AG20443 (cell line): Measurements from ENCODE around the gene FANCI.

Source experiments
- DNase-seq: peaks from one replicate; pipeline ENCODE4 v3.0.0; 2012; ENCODE audit warnings: low spot score, mixed read lengths

The FANCI gene

GRCh38 chr15:89307046-89307587 lies 63.3 kb downstream of the FANCI start:
- peak; percentile 48 for DNase-seq

GRCh38 chr15:89307791-89308190 lies 64.0 kb downstream of the FANCI start:
- DNase-seq = peak; percentile 53

GRCh38 chr15:89308236-89308635 lies 64.5 kb downstream of the FANCI start:
- no peak for DNase-seq

- no peak for DNase-seq
Observed at GRCh38 chr15:89309993-89310392, 66.2 kb downstream of the FANCI start.

DNA sequence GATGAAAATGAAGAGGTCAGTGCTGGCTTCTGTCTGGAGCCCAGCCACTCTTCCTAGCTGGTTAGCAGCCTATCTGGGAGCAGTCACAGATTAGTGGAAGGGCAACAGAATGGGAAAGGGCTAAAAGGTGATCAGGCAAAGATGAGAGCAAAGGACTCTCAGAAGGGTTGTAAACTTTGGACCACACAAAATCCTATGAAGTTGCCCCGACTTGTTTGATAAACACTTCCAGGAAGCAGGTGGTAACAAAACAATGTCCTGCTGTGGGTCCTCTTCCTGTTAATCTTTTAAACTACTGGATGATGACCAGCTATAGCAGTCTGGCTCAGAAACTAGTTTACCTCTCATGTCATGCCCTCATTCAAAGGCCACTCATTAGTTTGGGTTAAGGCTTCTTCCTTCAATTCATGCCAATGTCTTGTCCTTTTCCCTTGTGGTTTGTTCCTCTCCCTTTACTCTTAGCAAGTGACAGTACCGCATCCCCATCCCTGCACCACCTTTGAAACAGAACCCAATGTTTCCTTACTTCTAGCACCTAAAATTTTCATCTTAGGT lies 71.7 kb downstream of the FANCI start:
- DNase-seq = no peak

DNA sequence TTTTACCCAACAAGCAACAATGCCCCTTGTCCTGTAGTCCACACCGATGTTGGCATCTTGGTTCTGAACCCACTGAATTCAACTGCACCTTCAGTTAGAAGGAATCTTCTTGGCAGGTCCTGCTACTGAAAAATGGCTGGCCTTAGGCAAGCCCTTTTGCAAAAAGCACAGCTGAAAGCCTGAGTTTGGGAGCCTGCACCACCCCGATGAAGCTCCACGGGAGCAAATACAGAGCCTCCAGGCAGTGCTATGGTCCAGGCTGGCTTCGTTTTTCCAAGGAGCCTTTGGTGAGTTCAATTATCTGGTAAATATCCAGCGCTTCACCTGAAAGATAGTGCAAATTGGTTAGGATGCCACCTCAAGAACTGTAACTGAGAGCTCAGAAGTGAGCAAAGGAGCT lies 72.7 kb downstream of the FANCI start:
- no peak for DNase-seq

- DNase-seq = no peak
Observed at GRCh38 chr15:89317186-89317720, 73.5 kb downstream of the FANCI start.

DNA sequence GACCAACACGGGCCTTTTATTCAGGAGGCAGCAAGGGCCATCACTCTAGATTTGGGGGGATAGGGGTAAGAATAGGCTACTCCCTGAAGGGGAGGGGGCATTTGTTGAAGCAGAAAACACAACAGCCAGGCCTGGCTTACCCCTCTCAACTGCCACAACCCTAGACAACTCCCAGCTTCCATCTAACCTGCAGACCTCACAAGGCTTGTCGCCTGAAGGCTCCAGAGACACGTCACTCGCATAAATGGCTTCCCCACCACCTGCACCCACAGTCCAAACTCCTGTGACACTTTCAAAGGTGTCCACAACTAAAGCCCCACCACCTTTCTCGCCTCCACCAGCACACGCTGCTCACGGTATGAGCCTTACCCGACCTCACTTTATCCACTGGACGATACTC lies 75.9 kb downstream of the FANCI start:
- no peak for DNase-seq

- DNase-seq = no peak
Observed at GRCh38 chr15:89320200-89320599, 76.4 kb downstream of the FANCI start.

DNA sequence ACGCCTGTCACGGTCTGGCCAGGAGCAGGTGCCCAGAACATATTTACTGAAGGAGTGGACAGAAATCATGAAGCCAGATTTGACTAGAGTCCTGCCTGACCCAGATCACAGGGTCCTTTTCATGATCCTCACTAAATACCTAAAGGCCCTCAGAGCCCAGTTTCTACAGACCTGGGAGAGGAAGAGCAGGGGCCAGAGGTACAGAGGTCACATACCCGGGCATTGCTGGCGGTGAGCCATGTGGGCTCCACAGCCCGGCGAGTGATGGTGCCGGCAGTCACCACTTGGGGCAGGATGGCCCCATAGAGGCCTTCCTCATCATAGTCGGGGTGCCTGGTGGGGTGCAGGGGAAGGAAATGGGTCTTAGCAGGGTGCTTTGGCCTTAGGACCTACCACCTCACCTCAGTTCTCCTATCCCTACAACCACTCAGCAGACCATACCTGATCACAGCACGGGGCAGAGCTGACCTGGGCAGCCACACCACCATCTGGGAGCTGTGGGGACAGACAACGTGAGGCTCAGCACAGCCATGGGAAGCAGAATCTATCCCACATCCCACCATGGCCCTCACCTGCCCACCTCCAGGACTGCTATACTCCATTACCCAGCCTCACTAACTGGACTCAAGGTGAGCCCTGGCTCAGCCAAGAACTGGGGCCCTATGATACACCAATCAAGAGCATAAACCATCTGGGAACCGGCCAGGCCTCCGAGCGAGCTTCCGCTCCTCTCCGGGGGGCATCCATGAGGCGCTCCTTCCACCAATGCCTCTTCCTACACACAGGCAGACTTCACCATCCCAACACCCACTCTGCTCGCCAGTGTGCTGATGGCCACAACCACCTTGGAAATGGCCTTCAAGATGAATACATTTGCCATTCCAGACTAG lies 78.0 kb downstream of the FANCI start:
- DNase-seq = no peak

DNA sequence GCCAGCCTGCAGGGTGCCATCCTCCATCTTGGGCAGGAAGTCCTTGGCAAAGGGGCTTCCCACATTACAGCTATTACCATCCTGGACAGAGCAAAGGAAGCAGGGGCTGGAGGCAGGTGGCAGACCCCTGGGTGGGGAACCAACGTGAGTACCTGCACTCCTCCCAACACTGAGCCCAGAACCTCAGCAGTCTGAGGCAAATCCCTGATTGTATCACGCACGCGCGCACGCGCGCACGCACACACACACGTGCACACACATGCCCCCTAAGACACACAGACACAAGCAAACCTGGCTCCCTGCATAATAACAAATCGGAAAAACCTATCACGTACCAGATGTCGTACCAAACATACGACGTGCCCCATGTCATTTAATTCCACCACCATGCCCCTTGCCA lies 79.0 kb downstream of the FANCI start:
- DNase-seq = no peak

DNA sequence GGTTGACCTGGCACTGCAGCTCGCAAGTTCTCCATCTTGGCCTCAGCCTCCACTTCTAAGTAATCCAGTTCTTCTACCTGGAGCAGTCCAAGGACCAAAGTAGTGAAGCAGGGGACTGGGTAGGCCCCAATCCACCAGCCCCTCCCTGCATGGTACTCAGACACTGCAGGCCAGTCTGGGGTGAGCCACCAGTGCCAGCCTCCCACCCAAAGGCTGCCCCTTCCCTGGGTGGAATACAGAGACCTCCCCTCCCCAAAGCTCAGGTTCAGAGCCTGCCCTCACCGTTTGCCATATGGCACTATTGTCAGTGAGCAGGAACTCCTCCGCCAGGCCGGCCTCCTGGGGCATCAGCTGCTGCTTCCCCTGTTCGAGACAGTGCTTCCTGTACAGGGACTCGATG lies 80.0 kb downstream of the FANCI start:
- DNase-seq = no peak

DNA sequence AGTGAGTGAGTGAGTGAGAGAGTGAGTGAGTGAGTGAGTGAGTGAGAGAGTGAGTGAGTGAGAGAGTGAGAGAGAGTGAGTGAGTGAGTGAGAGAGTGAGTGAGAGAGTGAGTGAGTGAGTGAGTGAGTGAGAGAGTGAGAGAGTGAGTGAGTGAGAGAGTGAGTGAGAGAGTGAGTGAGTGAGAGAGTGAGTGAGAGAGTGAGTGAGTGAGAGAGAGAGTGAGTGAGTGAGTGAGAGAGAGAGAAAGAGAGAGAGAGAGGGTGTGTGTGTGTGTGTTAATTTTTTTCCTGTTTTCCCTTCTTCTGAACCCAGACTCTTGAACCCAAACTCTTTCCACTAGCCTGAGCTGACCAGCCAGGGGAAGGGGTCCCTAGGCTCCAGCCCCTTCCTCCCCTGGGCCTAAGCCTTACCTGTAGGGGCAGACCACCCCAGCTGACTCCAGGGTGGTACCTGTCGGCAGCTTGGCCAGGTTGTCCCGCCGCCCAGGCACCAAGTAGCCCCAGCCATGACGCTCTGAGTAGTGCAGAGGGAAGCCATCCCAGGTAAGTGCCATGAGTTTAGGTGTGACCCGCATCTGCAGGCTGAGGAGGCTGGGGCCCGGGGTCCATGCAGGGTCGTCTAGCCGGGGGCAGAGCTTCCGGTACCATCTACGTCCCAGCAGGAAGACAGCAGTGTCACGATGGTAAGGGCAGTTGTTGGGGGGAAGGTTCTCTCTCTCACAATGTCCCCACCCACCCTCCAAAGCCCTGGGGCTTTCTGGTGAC lies 81.4 kb downstream of the FANCI start:
- DNase-seq = no peak

DNA sequence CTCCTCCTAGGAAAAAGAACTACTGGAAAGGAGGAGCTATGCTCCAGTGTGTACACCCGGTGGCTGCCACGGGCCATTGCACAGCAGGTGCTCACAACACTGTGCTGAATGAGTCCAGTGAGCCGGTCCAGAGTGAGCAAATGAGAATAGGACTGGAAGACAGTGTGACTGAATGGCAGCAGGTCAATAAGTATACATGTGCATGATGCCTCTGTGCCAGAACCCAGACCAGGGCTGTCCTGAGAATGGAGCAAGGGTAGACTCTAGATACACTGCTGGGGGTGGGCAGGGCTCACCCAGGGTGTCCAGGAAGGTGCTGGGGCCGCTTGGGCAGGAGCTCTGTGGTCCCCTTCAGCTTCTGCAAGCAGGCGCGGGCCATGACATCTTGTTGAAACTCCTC lies 82.5 kb downstream of the FANCI start:
- DNase-seq = no peak

DNA sequence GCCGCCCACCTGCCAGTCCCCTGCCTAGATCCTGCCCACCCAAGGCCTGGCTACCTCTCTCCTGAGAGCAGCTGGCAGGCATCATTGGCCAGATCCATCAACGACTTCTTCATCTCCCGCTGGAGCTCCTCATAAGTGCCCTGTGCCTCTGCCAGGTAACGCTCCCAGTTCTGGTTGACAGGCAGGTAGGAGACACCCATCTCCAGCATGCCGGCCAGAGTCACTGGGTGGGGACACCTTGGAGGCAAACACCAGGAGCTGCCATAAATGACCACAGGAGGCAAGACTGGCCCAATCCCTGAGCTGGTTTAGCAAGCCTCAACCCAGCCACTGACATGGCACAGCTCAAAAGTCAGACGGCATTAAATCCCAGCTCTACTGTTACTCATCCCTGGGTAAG lies 83.3 kb downstream of the FANCI start:
- no peak for DNase-seq

- no peak for DNase-seq
Observed at GRCh38 chr15:89328398-89329254, 84.8 kb downstream of the FANCI start.

- no peak for DNase-seq
Observed at GRCh38 chr15:89329329-89330084, 85.7 kb downstream of the FANCI start.

GRCh38 chr15:89330119-89330518 lies 86.3 kb downstream of the FANCI start:
- DNase-seq = no peak

DNA sequence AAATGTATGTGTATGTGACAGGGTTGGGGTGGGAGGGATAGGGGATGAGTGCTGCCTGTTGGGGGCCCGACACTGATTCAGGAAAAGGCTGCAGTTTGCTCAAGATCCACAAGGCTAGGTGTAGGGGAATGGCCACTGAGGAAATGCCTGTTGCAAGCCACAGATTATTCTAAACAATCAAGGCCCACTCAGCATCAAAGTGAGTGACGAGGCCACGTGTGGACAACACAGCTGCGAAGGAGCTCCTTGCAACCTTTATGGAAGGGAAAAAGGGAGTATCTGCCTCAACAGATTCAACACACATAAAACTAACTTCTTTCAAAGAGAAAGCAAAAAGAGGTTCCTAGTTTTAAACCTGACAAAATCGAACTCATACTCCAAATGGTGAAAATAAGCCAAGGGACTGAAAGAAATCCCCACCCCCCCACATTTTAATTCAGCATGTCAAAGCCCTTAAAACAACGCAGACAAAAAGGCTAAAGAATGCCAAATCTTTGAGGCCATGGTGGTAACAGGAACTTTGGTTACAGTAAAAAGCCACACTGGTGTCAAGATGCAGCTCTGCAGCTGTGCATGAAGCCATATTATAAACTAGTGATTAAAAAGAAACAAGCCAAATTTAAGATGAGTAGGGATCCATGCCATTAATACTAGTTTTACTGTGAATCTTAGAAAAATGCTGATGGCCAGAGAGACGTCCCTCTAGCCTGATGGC lies 87.3 kb downstream of the FANCI start:
- DNase-seq = no peak

DNA sequence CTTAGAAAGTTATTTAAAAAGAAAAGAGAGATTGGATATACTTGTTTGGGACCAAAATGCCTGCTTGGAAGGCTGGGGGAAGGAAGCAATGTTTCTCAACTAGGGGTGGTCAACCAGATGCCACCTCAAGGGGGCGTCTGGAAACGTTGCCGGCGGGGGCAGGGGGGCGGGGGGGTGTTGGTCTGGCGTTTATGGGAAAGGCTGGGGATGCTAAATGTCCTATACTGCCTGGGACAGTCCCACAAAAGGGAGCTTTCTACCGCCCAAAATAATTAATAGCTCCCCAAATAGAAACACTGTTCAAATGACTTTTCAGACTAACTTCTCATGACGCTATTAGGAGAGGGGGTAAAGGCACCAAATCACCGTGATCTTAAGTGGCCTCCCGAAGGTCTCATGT lies 88.7 kb downstream of the FANCI start:
- peak; percentile 58 for DNase-seq
